Measurements from ENCODE around the gene TTC33. TPM values are rescaled to one million over a fixed set of nuclear protein-coding genes. Genes with fewer than 3 reads are reported as not detected.

The TTC33 gene
- total RNA-seq, 4 donors from 2014 or later: 6.4 to 67.3 (median 17.4) TPM

DNA sequence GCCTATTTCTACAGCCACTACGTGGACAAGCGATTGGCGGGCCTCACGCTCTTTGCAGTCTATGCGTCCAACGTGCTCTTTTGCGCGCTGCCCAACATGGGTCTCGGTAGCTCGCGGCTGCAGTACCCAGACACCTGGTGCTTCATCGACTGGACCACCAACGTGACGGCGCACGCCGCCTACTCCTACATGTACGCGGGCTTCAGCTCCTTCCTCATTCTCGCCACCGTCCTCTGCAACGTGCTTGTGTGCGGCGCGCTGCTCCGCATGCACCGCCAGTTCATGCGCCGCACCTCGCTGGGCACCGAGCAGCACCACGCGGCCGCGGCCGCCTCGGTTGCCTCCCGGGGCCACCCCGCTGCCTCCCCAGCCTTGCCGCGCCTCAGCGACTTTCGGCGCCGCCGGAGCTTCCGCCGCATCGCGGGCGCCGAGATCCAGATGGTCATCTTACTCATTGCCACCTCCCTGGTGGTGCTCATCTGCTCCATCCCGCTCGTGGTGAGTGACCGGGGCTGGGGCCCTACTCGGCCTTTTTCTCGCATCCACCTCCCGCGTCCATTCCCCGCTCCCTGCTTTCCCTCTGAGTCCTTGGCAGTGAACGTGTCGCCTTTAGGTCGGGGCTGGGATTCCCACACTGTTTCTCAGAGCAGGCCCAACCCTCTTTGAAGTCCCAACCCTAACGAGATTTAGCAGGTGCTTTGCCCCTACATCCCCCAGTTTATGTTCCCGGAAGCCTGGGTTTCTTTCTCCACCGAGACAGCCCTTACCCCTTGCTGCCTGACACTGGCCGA lies 74.2 kb downstream of the TTC33 start:
- H3K9me3 ChIP-seq: no peaks in the 10 kb centered on the region
- H3K4me3 ChIP-seq: peak overlapping the region; percentile 59 to 97 (median 81)
- H3K36me3 ChIP-seq: peaks cover 0 to 7% (median 0%) of the 10 kb centered on the region in 4 donors
- no peaks in the 10 kb centered on the region for H3K27me3 ChIP-seq
- peak; percentile 40 for TF ChIP-seq POLR2A (IDR thresholded peaks at IDR 0.05)
- TF ChIP-seq POLR2AphosphoS5 (IDR thresholded peaks at IDR 0.05): no peak
- intact Hi-C loops (cut with DNase I; ENCODE audit: low total_unique reads) (loop anchor here (10.0 kb wide), 1 partner anchor 967 kb away; no protein-coding TSS in a partner anchor), in situ Hi-C loops (cut with MboI; ENCODE audit: low pct_ligation_motif_present in 1 of 4, low pct_unique_long_range_greater_than_20kb in 1 of 4, low sequenced_read_pairs in 3 of 4) (loop anchor here in 2 of 4 donors (10.0 to 25.0 kb wide), 3 partner anchors 294 to 1097 kb away; no protein-coding TSS in a partner anchor)
- H3K27ac ChIP-seq: peak overlapping the region; percentile 94 to 96 (median 94)
- H3K4me1 ChIP-seq: peaks cover 0 to 53% (median 17%) of the 10 kb centered on the region in 4 donors
- DNase-seq: peak; percentile 45
- WGBS, 2 donors (ENCODE audit: low coverage in 1 of 2): 4% methylated on average over 49 of the region's 67 CpGs; no CpG with 5 or more reads in 1 of the 2 donors

DNA sequence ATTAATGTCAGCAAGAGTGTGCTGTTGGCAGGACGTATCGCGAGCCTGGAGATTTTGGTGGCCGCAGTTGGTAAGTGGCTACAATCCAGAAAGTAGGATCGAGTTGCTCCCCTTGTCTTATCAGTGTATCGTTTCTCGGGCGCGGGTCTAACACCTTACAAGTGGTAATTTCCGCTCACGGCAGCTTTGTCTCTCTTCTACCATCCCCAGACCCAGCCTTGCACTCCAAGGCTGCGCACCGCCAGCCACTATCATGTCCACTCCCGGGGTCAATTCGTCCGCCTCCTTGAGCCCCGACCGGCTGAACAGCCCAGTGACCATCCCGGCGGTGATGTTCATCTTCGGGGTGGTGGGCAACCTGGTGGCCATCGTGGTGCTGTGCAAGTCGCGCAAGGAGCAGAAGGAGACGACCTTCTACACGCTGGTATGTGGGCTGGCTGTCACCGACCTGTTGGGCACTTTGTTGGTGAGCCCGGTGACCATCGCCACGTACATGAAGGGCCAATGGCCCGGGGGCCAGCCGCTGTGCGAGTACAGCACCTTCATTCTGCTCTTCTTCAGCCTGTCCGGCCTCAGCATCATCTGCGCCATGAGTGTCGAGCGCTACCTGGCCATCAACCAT lies 74.9 kb downstream of the TTC33 start:
- peak; percentile 44 for DNase-seq
- in situ Hi-C loops (cut with MboI; ENCODE audit: low pct_ligation_motif_present in 1 of 4, low pct_unique_long_range_greater_than_20kb in 1 of 4, low sequenced_read_pairs in 3 of 4): loop anchor here in 2 of 4 donors (10.0 to 25.0 kb wide), 3 partner anchors 294 to 1096 kb away; no protein-coding TSS in a partner anchor

DNA sequence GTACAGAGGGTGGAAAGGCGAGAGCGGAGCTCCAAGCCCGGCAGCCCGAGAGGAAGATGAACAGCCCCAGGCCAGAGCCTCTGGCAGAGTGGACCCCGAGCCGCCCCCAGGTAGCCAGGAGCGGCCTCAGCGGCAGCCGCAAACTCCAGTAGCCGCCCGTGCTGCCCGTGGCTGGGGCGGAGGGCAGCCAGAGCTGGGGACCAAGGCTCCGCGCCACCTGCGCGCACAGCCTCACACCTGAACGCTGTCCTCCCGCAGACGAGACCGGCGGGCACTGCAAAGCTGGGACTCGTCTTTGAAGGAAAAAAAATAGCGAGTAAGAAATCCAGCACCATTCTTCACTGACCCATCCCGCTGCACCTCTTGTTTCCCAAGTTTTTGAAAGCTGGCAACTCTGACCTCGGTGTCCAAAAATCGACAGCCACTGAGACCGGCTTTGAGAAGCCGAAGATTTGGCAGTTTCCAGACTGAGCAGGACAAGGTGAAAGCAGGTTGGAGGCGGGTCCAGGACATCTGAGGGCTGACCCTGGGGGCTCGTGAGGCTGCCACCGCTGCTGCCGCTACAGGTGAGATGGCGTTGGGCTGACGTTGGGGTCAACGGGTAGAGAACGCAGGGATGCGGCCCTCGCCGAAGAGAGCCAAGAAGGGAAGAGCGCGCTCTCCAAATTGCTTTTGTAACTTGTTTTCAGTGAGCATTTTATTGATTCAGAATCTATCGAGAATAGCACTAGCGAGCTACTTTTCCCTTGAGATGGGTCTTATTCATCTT lies 75.7 kb downstream of the TTC33 start, which contains the start of gene PTGER4:
PTGER4 (plus strand) TSS at position 3 of the 769 bp plus-strand sequence. CDS start 1,079 bp downstream, outside the sequence.
- in situ Hi-C loops (cut with MboI; ENCODE audit: low pct_ligation_motif_present in 1 of 4, low pct_unique_long_range_greater_than_20kb in 1 of 4, low sequenced_read_pairs in 3 of 4): loop anchor here in 2 of 4 donors (10.0 to 25.0 kb wide), 3 partner anchors 293 to 1095 kb away; no protein-coding TSS in a partner anchor
- Histone ChIP-seq H3K27me3 (no peaks in the 10 kb centered on the region), H3K27ac (peak within 1 kb of the TSS; percentile 94 to 96 (median 94)), H3K36me3 (peaks cover 0 to 4% (median 0%) of the 10 kb centered on the region in 4 donors), H3K9me3 (no peaks in the 10 kb centered on the region), H3K4me3 (peak within 1 kb of the TSS; percentile 59 to 97 (median 81)), H3K4me1 (peaks cover 0 to 44% (median 14%) of the 10 kb centered on the region in 4 donors)
- TF ChIP-seq EP300 (IDR thresholded peaks at IDR 0.05; ENCODE audit: low read depth) (no peak), POLR2AphosphoS5 (IDR thresholded peaks at IDR 0.05) (peak; percentile 98 to 99 (median 99)), POLR2A (IDR thresholded peaks at IDR 0.05) (peak; percentile 99)
- TF ChIP-seq, protein P1, sequence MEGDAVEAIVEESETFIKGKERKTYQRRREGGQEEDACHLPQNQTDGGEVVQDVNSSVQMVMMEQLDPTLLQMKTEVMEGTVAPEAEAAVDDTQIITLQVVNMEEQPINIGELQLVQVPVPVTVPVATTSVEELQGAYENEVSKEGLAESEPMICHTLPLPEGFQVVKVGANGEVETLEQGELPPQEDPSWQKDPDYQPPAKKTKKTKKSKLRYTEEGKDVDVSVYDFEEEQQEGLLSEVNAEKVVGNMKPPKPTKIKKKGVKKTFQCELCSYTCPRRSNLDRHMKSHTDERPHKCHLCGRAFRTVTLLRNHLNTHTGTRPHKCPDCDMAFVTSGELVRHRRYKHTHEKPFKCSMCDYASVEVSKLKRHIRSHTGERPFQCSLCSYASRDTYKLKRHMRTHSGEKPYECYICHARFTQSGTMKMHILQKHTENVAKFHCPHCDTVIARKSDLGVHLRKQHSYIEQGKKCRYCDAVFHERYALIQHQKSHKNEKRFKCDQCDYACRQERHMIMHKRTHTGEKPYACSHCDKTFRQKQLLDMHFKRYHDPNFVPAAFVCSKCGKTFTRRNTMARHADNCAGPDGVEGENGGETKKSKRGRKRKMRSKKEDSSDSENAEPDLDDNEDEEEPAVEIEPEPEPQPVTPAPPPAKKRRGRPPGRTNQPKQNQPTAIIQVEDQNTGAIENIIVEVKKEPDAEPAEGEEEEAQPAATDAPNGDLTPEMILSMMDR (IDR thresholded peaks at IDR 0.05): peak in 1 of 5 experiments; percentile 13
- peak; percentile 36 for DNase-seq
- intact Hi-C loops (cut with DNase I; ENCODE audit: low total_unique reads): loop anchor here (10.0 kb wide), 1 partner anchor 965 kb away; no protein-coding TSS in a partner anchor
- WGBS, 2 donors (ENCODE audit: low coverage in 1 of 2): 0 to 1% methylated on average over 2 to 37 of the region's 44 CpGs

More for the DNA sequence above, 74.9 kb downstream of the TTC33 start:
- Histone ChIP-seq H3K4me3 (peak overlapping the region; percentile 59 to 97 (median 81)), H3K9me3 (no peaks in the 10 kb centered on the region), H3K27me3 (no peaks in the 10 kb centered on the region), H3K4me1 (peaks cover 0 to 52% (median 14%) of the 10 kb centered on the region in 4 donors), H3K27ac (peak overlapping the region; percentile 94 to 96 (median 94)), H3K36me3 (peaks cover 0 to 4% (median 0%) of the 10 kb centered on the region in 4 donors)
- TF ChIP-seq, protein P1 (IDR thresholded peaks at IDR 0.05): peak in 4 of 5 experiments; percentile 15 to 57 (median 34)
- no peak for TF ChIP-seq EP300 (IDR thresholded peaks at IDR 0.05; ENCODE audit: low read depth)
- intact Hi-C loops (cut with DNase I; ENCODE audit: low total_unique reads): loop anchor here (10.0 kb wide), 1 partner anchor 966 kb away; no protein-coding TSS in a partner anchor
- 4% methylated on average over 37 of the region's 37 CpGs; no CpG with 5 or more reads in 1 of the 2 donors for WGBS, 2 donors (ENCODE audit: low coverage in 1 of 2)
